NCI-H1694 treated with DMSO at 0.1 percent for 48 hours (cell line): ENCODE measurements around the gene LRMDA.

ENCODE experiments used
- DNase-seq: peaks from one replicate; lab custom pipeline; 2025; lab: John Stamatoyannopoulos, UW

Gene LRMDA

GRCh38 chr10:75716506-75716905 lies 285.1 kb downstream of the LRMDA start:
- no peak for DNase-seq

- DNase-seq: peak; percentile 48
Measured at GRCh38 chr10:75717126-75717916, 285.9 kb downstream of the LRMDA start.

- DNase-seq: peak; percentile 85
Measured at GRCh38 chr10:75718991-75719390, 287.6 kb downstream of the LRMDA start.

GRCh38 chr10:75720157-75720556 lies 288.7 kb downstream of the LRMDA start:
- DNase-seq: no peak

GRCh38 chr10:75722020-75722419 lies 290.6 kb downstream of the LRMDA start:
- no peak for DNase-seq

GRCh38 chr10:75722609-75723008 lies 291.2 kb downstream of the LRMDA start:
- no peak for DNase-seq

GRCh38 chr10:75723319-75723980 lies 292.0 kb downstream of the LRMDA start:
- no peak for DNase-seq

- no peak for DNase-seq
Measured at GRCh38 chr10:75724047-75724446, 292.6 kb downstream of the LRMDA start.

GRCh38 chr10:75726522-75727483 lies 295.4 kb downstream of the LRMDA start:
- no peak for DNase-seq

GRCh38 chr10:75730847-75731246 lies 299.4 kb downstream of the LRMDA start:
- DNase-seq: no peak

GRCh38 chr10:75733135-75733890 lies 301.9 kb downstream of the LRMDA start:
- DNase-seq: no peak

GRCh38 chr10:75736151-75736640 lies 304.8 kb downstream of the LRMDA start:
- no peak for DNase-seq

GRCh38 chr10:75736889-75737579 lies 305.6 kb downstream of the LRMDA start:
- DNase-seq: no peak

GRCh38 chr10:75737580-75737949 lies 306.1 kb downstream of the LRMDA start:
- DNase-seq: no peak

GRCh38 chr10:75738924-75739323 lies 307.5 kb downstream of the LRMDA start:
- no peak for DNase-seq

- no peak for DNase-seq
Measured at GRCh38 chr10:75739414-75740143, 308.2 kb downstream of the LRMDA start.

GRCh38 chr10:75740541-75740940 lies 309.1 kb downstream of the LRMDA start:
- DNase-seq: no peak

GRCh38 chr10:75742355-75742754 lies 310.9 kb downstream of the LRMDA start:
- DNase-seq: no peak

GRCh38 chr10:75743291-75743778 lies 311.9 kb downstream of the LRMDA start:
- DNase-seq: no peak

- DNase-seq: peak; percentile 11
Measured at GRCh38 chr10:75744261-75744660, 312.8 kb downstream of the LRMDA start.
